ENCODE measurements around the gene LRRC43.
A peak's percentile ranks its signal among the peaks of the same experiment; 100 is the strongest.
"Not testable (repeated sequence)": the region's sequence is repeated elsewhere in the genome, so short reads cannot be mapped to it uniquely, and the experiment has no call there.

LRRC43 gene

DNA sequence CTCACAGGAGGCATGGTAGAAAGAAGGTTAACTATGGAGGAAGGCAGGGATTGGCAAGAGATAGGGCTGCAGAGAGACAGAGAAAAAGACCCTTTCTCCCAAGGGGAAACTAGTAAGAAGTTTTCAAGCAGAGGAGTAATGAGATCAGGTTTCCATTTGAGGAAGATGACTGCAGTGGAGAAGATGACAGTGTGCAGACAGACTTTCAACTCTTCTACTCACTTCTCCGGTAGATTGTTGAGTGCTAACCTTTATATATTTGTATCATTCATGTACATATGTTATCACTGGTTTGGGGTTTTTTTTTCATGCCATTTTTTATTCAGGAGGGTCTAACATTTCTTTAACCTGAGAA lies 14.7 kb downstream of the LRRC43 start:
- no peaks in the 10 kb centered on the region for H3K9me3 ChIP-seq (ENCODE audit: insufficient read depth, low read depth, low read length)
- no peak overlapping the region for H3K4me3 ChIP-seq (ENCODE audit: low read length)
- no CpG with 5 or more reads among the region's 1 CpG for WGBS
- H3K27ac ChIP-seq (ENCODE audit: low read depth, low read length), result no peak overlapping the region
- H3K9ac ChIP-seq (ENCODE audit: low read depth, low read length), result no peak overlapping the region
- H3K27me3 ChIP-seq (ENCODE audit: insufficient read depth, low read length), result peaks cover 13% of the 10 kb centered on the region
- H3K4me1 ChIP-seq (ENCODE audit: insufficient read depth, low read length), result no peaks in the 10 kb centered on the region
- H3K36me3 ChIP-seq (ENCODE audit: insufficient read depth, low read length), result no peaks in the 10 kb centered on the region

DNA sequence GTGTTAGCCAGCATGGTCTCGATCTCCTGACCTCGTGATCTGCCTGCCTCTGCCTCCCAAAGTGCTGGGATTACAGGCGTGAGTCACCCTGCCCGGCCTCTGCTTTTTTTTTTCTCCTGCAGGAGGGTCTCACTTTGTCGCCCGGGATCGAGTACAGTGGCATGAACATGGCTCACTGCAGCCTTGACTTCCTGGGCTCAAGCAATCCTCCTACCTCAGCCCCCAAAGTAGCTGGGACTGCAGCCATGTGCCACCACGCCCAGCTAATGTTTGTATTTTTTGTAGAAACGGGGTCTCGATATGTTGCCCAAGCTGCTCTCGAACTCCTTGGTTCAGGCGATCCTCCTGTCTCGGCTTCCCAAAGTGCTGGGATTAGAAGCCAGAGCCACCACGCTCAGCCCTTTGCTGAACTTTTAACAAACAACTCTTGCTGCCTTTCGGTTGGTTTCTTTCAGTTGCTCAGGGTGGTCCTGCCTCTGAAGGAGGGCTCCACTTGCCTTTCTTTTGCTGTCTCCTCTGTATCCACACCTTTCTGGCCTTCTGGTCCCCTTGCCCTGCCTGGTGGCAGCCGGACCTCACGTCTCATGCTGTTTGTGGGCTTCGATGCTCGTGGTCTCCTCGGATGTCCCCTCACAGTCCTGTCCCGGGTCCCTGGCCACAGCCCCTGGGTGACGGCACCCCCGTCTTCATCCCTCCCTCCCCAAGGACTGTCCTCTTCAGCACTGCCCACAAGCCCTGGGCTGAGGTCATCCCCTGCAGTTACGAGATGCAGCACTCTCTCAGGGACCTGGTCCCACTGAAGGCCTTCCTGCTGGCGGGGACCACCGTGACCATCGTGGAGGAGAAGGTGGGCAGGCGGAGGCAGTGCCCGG lies 16.8 kb downstream of the LRRC43 start:
- peaks cover 33% of the 10 kb centered on the region for H3K27me3 ChIP-seq (ENCODE audit: insufficient read depth, low read length)
- H3K27ac ChIP-seq (ENCODE audit: low read depth, low read length), result no peak overlapping the region
- 91% methylated on average over 29 of the region's 29 CpGs for WGBS
- no peak overlapping the region for H3K4me3 ChIP-seq (ENCODE audit: low read length)
- no peak overlapping the region for H3K9ac ChIP-seq (ENCODE audit: low read depth, low read length)
- H3K36me3 ChIP-seq (ENCODE audit: insufficient read depth, low read length), result no peaks in the 10 kb centered on the region
- H3K9me3 ChIP-seq (ENCODE audit: insufficient read depth, low read depth, low read length), result no peaks in the 10 kb centered on the region
- no peaks in the 10 kb centered on the region for H3K4me1 ChIP-seq (ENCODE audit: insufficient read depth, low read length)

DNA sequence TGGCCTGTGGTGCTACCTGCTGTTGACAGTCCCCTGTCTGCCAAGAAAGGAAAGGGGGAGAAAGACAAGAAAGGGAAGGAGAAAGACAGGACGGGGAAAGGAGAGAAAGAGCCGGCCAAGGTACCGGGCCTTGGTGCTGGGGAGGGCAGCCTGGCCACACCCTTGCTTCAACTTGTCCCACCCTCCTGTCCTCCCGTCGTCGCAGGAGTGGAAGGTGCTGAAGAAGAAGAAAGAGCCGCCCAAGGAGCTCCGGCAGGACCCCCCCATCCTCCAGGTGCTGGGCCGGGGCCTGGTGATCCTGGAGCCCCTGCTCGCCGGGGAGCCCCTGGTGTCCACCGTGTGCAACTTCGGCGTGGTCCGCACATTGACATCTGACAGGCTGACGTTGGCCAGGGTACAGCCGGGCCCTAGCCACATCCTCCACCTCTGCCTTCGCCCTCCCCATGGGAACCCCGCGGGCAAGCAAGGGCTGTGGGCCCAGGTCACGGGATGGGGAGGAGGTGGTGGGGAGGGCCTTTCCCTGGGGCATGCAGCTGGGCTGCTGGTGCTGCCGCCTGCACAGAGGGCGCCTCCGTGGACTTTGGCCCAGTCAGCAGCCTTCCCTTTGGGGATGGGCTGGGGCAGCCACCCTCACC lies 17.7 kb downstream of the LRRC43 start:
- H3K27me3 ChIP-seq (ENCODE audit: insufficient read depth, low read length), result peaks cover 43% of the 10 kb centered on the region
- no peaks in the 10 kb centered on the region for H3K36me3 ChIP-seq (ENCODE audit: insufficient read depth, low read length)
- H3K9ac ChIP-seq (ENCODE audit: low read depth, low read length), result no peak overlapping the region
- WGBS, result 84% methylated on average over 23 of the region's 24 CpGs
- no peaks in the 10 kb centered on the region for H3K9me3 ChIP-seq (ENCODE audit: insufficient read depth, low read depth, low read length)
- H3K27ac ChIP-seq (ENCODE audit: low read depth, low read length), result no peak overlapping the region
- no peak overlapping the region for H3K4me3 ChIP-seq (ENCODE audit: low read length)
- H3K4me1 ChIP-seq (ENCODE audit: insufficient read depth, low read length), result no peaks in the 10 kb centered on the region

DNA sequence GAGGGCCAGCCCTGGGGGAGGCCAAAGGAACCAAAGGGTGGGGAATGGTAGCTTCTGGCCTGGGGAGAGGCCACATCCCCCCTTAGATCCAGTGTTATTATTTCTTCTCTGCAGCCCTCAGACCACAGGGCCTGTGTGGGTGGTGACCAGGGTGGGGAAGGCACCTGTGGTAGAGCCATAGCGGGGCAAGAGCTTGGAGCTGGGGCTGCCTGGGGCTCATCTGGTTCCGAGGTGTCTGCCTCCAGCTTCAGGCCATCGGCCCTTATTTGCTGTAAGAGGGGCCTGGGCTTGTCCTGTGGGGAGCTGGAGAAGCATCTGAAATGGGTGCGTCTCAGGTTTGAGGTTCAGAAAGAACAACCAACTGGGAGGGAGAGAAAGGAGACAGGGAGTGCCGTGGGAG lies 18.5 kb downstream of the LRRC43 start:
- H3K4me3 ChIP-seq (ENCODE audit: low read length), result no peak overlapping the region
- no peaks in the 10 kb centered on the region for H3K36me3 ChIP-seq (ENCODE audit: insufficient read depth, low read length)
- no peaks in the 10 kb centered on the region for H3K9me3 ChIP-seq (ENCODE audit: insufficient read depth, low read depth, low read length)
- no peak overlapping the region for H3K9ac ChIP-seq (ENCODE audit: low read depth, low read length)
- H3K27me3 ChIP-seq (ENCODE audit: insufficient read depth, low read length), result peaks cover 50% of the 10 kb centered on the region
- no peaks in the 10 kb centered on the region for H3K4me1 ChIP-seq (ENCODE audit: insufficient read depth, low read length)
- WGBS, result 88% methylated on average over 5 of the region's 5 CpGs
- H3K27ac ChIP-seq (ENCODE audit: low read depth, low read length), result no peak overlapping the region

DNA sequence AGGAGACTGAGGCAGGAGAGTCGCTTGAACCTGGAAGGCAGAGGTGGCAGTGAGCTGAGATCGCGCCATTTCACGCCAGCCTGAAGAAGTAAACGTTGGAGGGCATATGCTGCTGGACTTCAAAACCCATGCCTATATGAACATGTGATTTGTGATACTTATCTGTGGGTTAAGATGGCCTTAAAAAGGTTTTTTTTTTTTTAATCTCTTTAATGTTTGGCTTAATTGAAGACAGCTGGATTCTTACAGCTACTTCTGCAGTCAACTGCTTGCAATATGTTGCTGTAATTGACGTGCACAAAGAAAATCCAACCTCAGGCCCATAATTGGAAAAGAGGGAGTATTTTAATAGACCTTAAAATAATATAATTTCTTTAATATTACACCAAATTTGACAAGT lies 19.1 kb downstream of the LRRC43 start:
- Histone ChIP-seq H3K36me3 (ENCODE audit: insufficient read depth, low read length) (peaks cover 3% of the 10 kb centered on the region), H3K27ac (ENCODE audit: low read depth, low read length) (no peak overlapping the region)

GRCh38 chr12:122202811-122203210 lies 19.9 kb downstream of the LRRC43 start:
- WGBS, result 76% methylated on average over 18 of the region's 19 CpGs
- H3K36me3 ChIP-seq (ENCODE audit: insufficient read depth, low read length), result peaks cover 11% of the 10 kb centered on the region
- not testable (repeated sequence) for H3K4me1 ChIP-seq (ENCODE audit: insufficient read depth, low read length); H3K9ac ChIP-seq (ENCODE audit: low read depth, low read length); H3K27ac ChIP-seq (ENCODE audit: low read depth, low read length); H3K9me3 ChIP-seq (ENCODE audit: insufficient read depth, low read depth, low read length)
- H3K4me3 ChIP-seq (ENCODE audit: low read length), result peak overlapping the region; percentile 57
- H3K27me3 ChIP-seq (ENCODE audit: insufficient read depth, low read length), result peaks cover 50% of the 10 kb centered on the region

More for the DNA sequence above, 19.1 kb downstream of the LRRC43 start:
- Histone ChIP-seq H3K9me3 (ENCODE audit: insufficient read depth, low read depth, low read length) (no peaks in the 10 kb centered on the region), H3K9ac (ENCODE audit: low read depth, low read length) (no peak overlapping the region), H3K27me3 (ENCODE audit: insufficient read depth, low read length) (peaks cover 50% of the 10 kb centered on the region), H3K4me3 (ENCODE audit: low read length) (no peak overlapping the region), H3K4me1 (ENCODE audit: insufficient read depth, low read length) (no peaks in the 10 kb centered on the region)
- WGBS, result 97% methylated on average over 5 of the region's 6 CpGs

DNA sequence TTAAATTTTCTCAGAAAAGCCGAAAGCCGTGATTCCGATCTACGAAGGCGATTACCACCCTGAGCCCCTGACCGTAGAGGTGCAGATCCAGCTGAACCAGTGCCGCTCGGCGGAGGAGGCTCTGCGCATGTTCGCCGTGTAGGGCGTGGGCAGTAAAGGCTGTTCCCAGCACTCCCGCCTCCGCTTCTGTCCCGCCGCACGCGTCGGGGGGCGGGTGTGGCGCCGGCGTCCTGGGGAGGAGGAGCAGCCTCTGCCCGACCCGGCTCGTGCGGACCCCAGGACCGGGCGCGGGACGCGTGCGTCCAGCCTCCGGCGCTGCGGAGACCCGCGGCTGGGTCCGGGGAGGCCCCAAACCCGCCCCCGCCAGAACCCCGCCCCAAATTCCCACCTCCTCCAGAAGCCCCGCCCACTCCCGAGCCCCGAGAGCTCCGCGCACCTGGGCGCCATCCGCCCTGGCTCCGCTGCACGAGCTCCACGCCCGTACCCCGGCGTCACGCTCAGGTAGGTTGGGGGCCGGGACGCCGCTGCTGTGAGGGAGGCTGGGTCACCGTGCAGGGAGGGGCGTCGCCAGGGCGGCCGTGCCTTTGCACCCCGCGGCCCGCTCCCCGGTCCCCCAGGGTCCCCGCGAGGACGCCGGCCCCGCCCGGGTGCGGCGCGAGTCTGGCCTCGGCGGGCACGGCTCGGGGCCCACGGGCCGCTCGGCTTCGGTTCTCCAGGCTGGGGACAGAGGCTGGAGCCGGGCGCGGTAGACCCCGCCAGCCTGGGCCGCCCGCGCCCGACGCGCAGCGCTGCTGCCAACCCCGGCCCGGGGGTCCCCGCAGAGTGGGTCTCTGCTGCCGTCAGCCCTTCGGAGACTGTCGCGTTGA lies 20.6 kb downstream of the LRRC43 start, which contains the start of gene B3GNT4:
B3GNT4 (plus strand) TSS at position 409 of the 866 bp plus-strand sequence. CDS start 910 bp downstream, outside the sequence.
- Histone ChIP-seq H3K36me3 (ENCODE audit: insufficient read depth, low read length) (peaks cover 18% of the 10 kb centered on the region), H3K4me3 (ENCODE audit: low read length) (peak within 1 kb of the TSS; percentile 57), H3K27ac (ENCODE audit: low read depth, low read length) (no peak within 1 kb of the TSS), H3K9ac (ENCODE audit: low read depth, low read length) (peak within 1 kb of the TSS; percentile 40; the same call in 1 of the 2 replicates), H3K4me1 (ENCODE audit: insufficient read depth, low read length) (no peaks in the 10 kb centered on the region), H3K9me3 (ENCODE audit: insufficient read depth, low read depth, low read length) (no peaks in the 10 kb centered on the region), H3K27me3 (ENCODE audit: insufficient read depth, low read length) (peaks cover 50% of the 10 kb centered on the region)
- WGBS, result 1% methylated on average over 100 of the region's 104 CpGs

DNA sequence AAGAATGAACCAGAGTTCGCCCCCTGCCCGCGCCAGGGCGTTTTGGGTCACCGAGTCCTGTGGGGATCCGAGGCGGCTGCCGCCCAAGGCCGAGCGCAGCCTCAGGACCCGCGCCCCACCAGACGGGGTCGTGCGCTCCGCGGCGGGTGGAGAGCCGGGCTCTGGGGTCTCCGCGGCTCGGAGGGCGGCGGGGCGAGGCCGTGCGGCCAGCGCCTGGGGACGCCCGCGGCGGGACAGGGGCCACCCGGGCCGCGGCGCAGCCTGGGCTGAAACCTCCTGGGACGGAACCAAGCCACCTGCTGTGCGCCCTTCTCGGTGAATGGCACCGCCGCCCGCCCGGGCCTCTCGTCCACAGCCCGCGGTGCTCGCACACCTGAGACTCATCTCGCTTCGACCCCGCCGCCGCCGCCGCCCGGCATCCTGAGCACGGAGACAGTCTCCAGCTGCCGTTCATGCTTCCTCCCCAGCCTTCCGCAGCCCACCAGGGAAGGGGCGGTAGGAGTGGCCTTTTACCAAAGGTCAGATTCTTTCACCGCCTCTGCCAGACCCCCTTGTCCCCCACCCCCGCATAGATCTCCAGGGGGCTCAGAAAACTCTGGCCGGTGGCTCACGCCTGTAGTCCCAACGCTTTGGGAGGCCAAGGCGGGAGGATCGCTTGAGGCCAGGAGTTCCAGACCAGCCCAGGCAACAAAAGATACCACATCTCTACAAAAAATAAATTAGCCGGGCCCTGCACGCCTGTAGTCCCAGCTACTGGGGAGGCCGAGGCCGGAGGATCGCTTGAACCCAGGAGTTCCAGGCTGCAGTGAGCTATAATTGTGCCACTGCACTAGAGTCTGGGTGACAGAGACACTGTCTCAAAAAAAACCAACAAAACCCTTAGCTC lies 21.5 kb downstream of the LRRC43 start:
- Histone ChIP-seq H3K9ac (ENCODE audit: low read depth, low read length) (peak overlapping the region; percentile 38; the same call in 1 of the 2 replicates), H3K36me3 (ENCODE audit: insufficient read depth, low read length) (peaks cover 27% of the 10 kb centered on the region), H3K27ac (ENCODE audit: low read depth, low read length) (no peak overlapping the region), H3K4me1 (ENCODE audit: insufficient read depth, low read length) (no peaks in the 10 kb centered on the region), H3K4me3 (ENCODE audit: low read length) (peak overlapping the region; percentile 57), H3K9me3 (ENCODE audit: insufficient read depth, low read depth, low read length) (no peaks in the 10 kb centered on the region), H3K27me3 (ENCODE audit: insufficient read depth, low read length) (peaks cover 50% of the 10 kb centered on the region)
- WGBS, result 10% methylated on average over 71 of the region's 71 CpGs

GRCh38 chr12:122205053-122205925 lies 22.4 kb downstream of the LRRC43 start:
- Histone ChIP-seq H3K36me3 (ENCODE audit: insufficient read depth, low read length) (peaks cover 35% of the 10 kb centered on the region), H3K9ac (ENCODE audit: low read depth, low read length) (no peak overlapping the region), H3K27me3 (ENCODE audit: insufficient read depth, low read length) (peaks cover 50% of the 10 kb centered on the region), H3K4me3 (ENCODE audit: low read length) (no peak overlapping the region; the same call in 1 of the 2 replicates), H3K9me3 (ENCODE audit: insufficient read depth, low read depth, low read length) (no peaks in the 10 kb centered on the region), H3K4me1 (ENCODE audit: insufficient read depth, low read length) (no peaks in the 10 kb centered on the region), H3K27ac (ENCODE audit: low read depth, low read length) (no peak overlapping the region)
- 59% methylated on average over 23 of the region's 23 CpGs for WGBS

Data from HUES64 (cell line).